Measurements from ENCODE around the gene B9D1. TPM values are rescaled to one million over a fixed set of nuclear protein-coding genes. Genes with fewer than 3 reads are reported as not detected.

The B9D1 gene
- total RNA-seq, 1 donor from 2014 or later, result 13.6 TPM

- no peak for DNase-seq
Measured at GRCh38 chr17:19376811-19377210, 14.3 kb upstream of the B9D1 start.

- no peak for DNase-seq
Measured at GRCh38 chr17:19375732-19376131, 13.2 kb upstream of the B9D1 start.

GRCh38 chr17:19374136-19374535 lies 11.6 kb upstream of the B9D1 start:
- DNase-seq, result no peak

- DNase-seq, result no peak
Measured at GRCh38 chr17:19372866-19373504, 10.5 kb upstream of the B9D1 start.

GRCh38 chr17:19372439-19372838 lies 9.9 kb upstream of the B9D1 start:
- DNase-seq, result no peak

GRCh38 chr17:19372011-19372370 lies 9.5 kb upstream of the B9D1 start:
- no peak for DNase-seq

GRCh38 chr17:19371259-19372010 lies 8.9 kb upstream of the B9D1 start:
- no peak for DNase-seq

- no peak for DNase-seq
Measured at GRCh38 chr17:19370493-19370960, 8.0 kb upstream of the B9D1 start.

GRCh38 chr17:19369846-19370492 lies 7.4 kb upstream of the B9D1 start:
- DNase-seq, result no peak

GRCh38 chr17:19369107-19369778 lies 6.7 kb upstream of the B9D1 start:
- no peak for DNase-seq

- DNase-seq, result no peak
Measured at GRCh38 chr17:19368229-19368628, 5.7 kb upstream of the B9D1 start.

- DNase-seq, result no peak
Measured at GRCh38 chr17:19366637-19366972, 4.1 kb upstream of the B9D1 start.

GRCh38 chr17:19365833-19366636 lies 3.5 kb upstream of the B9D1 start:
- no peak for DNase-seq

GRCh38 chr17:19365499-19365817 lies 2.9 kb upstream of the B9D1 start:
- DNase-seq, result no peak

- peak; percentile 70 for DNase-seq
Measured at GRCh38 chr17:19364699-19365498, 2.4 kb upstream of the B9D1 start.

GRCh38 chr17:19363460-19364035 lies 1.0 kb upstream of the B9D1 start:
- no peak for DNase-seq

GRCh38 chr17:19363114-19363438 lies 553 bp upstream of the B9D1 start:
- DNase-seq, result no peak

- no peak for DNase-seq
Measured at GRCh38 chr17:19361944-19362276, 613 bp downstream of the B9D1 start.

- no peak for DNase-seq
Measured at GRCh38 chr17:19361326-19361725, 1.2 kb downstream of the B9D1 start.

- DNase-seq, result no peak
Measured at GRCh38 chr17:19360772-19361171, 1.8 kb downstream of the B9D1 start.

GRCh38 chr17:19359856-19360255 lies 2.7 kb downstream of the B9D1 start:
- no peak for DNase-seq

GRCh38 chr17:19359151-19359550 lies 3.4 kb downstream of the B9D1 start:
- DNase-seq, result no peak

Data from occipital lobe (tissue), 2 donors.